HG03175 (cell line): Measurements from ENCODE around the gene XRCC1.

Source experiments
- ATAC-seq: cut with Tn5 transposase; IDR thresholded peaks from one replicate; pipeline ENCODE4 v1.9.1; 2021; ENCODE audit warnings: mild to moderate bottlenecking, moderate library complexity; ENCODE audit not compliant: unreplicated experiment

Gene XRCC1, protein sequence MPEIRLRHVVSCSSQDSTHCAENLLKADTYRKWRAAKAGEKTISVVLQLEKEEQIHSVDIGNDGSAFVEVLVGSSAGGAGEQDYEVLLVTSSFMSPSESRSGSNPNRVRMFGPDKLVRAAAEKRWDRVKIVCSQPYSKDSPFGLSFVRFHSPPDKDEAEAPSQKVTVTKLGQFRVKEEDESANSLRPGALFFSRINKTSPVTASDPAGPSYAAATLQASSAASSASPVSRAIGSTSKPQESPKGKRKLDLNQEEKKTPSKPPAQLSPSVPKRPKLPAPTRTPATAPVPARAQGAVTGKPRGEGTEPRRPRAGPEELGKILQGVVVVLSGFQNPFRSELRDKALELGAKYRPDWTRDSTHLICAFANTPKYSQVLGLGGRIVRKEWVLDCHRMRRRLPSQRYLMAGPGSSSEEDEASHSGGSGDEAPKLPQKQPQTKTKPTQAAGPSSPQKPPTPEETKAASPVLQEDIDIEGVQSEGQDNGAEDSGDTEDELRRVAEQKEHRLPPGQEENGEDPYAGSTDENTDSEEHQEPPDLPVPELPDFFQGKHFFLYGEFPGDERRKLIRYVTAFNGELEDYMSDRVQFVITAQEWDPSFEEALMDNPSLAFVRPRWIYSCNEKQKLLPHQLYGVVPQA

DNA sequence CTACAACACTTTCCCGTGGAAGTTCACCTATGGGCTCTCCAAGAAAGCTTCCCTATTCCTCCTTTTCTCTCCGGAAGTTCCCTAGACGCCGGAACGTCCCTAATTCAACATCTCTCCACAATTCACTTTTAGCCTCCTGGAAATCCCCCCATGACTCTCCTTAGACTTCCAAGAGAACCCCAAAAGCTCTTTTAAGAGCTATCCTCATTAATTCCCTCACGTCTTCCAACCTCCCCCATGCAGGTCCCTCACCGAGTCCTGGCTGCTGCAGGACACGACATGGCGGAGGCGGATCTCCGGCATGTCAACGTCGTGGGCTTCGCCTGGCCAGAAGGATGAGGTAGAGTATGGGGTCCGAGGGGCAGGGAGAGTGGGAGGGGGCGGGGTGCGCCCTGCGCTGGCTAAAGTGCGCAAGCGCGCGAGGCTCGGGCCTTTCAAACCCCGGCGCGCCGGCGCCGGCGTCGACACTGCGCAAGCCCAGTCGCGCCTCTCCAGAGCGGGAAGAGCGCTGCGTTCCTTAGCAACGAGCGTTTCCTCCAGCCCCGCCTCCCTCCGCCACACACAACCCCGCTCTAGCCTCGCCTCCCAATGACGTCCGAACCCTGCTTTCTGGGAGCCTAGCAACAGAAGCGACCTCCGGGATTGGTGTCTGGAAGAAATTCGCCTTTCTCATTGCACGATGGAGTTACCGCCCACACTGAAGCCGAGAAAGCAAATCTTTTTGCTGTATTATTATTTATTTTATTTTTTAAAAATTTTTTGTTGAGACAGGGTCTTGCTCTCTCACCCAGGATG lies at the start of gene XRCC1, which contains the start of gene PINLYP:
Gene XRCC1, minus strand, starts transcription at position 372 of the 795 bp plus-strand sequence. Its CDS starts 69 bp downstream, at position 303.
Gene PINLYP, plus strand, starts transcription at position 646 of the 795 bp plus-strand sequence. CDS start 1,391 bp downstream, outside the sequence.
- ATAC-seq: peak; percentile 98

DNA sequence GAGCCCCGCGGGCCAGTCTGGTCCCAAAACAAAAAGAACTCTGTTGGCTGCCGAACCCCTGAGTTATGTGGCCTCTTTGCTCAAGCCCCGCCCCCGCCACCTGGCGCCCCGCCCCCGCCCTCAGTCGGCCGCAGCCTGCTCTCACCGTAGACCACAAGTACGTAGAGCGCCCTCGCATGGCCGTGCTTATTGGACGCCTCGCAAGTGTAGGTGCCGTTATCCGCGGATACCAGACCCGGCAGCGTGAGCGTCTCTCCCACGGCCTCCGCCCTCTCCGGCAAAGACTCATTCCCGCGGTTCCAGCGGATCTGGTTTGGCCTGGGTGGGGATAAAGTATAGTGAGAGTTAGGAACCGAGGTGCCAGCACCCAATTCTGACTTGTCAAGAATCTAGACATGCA lies 49.6 kb upstream of the XRCC1 start:
- no peak for ATAC-seq

DNA sequence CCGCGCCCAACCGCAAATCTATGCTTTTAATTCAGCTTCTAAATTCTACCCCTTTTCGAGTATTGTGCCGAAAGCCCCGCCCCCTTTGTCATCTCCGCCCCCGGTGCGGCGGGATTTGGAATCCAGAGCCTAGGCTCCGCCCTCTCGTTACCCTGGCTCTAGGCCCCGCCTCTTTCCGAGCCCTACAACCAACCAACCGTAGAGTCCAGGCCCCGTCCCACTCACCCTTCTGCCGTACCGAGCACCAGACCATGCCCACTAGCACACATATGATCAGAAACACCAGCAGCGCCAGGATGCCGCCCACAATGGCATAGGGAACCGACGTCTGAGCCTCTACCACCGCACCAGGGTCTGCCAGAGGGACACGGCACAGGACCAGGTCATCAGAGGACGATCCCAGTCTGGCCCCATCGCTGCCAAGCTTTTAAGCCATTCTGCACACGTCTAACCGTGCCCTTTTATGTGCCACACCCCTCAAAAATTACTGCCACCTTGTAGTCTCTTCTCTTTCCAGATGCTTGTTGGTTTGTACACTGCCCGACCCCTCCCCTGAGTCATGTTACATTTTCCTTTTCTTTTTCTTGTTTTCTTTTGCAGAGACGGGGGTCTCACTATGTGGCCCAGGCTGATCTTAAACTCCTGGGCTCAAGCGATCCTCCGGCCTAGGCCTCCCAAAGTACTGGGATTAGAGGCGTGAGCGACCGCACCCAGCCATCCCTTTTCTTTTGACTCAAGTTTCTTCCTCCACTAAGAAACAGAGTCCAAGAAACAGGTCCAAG lies 48.8 kb upstream of the XRCC1 start:
- ATAC-seq: no peak

DNA sequence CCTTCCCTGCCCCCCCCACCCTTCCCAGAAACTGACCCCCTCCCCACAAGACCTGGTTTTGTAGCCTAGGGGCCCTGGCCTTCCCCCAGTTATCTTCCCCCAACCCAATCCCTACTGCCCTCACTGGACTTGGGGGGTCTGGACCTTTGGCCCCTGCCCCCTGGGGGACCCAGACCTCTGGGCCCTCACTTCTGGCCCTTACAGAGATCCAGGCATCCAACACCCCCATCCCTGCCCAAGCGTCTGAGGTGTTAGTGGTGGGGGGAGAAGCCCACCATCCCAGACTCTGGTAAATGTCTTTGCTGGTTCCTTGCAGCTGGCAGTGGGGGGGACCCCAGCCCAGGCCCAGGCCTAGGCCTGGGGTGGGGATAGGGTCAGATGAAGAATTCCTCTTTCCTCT lies 47.6 kb upstream of the XRCC1 start:
- no peak for ATAC-seq

DNA sequence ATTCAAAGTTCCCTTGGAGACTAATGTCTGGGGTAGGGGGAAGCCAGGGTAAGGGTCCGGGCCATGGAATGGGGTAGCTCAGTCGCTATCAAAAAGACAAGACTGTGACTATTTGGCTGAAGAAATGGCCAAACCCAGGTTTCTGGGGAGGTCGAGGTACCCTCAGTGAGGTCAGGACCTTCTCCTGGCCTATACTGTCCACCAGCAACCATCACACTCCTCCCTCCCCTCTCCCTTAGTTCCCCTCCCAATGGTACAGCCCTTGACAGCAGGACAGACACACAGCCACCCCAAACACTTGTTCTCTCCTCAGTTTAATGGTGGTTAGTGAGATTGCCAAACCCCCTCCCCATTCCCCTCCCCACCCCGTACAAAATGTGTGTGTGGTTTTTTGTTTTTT lies 46.7 kb upstream of the XRCC1 start:
- ATAC-seq: no peak

DNA sequence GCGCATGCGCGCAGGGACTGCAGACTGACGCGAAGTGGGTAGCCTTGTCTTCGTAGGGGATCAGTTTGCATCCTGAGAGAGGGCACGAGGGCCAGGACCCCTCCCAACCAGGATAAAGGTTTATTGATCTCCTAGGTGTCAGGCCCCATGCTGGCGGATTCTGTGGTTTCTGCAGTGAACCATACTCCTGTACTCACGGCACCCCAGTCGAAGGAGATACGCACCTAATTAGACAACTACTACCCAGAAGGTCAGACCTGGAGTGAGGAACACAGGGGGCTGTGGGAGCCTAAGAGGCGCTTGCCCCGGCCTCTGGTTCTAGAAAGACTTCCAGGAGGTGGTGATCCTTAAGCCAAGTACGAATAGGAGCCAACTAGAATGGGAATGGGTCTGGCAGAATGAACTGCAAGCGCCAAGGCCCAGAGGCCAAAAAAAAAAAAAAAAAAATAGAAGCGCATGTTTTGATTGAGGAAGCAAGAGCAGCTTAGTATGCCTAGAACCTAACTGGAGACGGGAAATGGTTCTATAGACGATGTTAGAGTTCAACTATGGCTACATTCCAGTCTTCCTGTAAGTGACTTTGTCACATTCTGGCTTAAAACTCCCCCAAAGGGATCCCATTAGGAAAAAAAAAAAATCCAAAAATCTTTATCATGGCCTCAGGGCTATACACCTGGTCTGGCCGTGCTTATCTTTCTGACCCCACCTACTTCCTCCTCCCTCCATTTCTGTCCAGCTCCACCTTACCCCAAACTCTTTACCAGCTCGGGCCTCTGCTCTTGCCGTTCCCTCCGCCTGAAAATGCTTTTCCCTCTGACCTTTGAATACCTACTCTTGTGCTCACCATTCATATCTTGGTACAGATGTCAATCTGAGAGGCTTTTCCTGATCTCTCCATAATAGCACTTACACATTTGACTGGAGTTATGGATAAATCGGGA lies 45.0 kb upstream of the XRCC1 start:
- ATAC-seq: no peak

DNA sequence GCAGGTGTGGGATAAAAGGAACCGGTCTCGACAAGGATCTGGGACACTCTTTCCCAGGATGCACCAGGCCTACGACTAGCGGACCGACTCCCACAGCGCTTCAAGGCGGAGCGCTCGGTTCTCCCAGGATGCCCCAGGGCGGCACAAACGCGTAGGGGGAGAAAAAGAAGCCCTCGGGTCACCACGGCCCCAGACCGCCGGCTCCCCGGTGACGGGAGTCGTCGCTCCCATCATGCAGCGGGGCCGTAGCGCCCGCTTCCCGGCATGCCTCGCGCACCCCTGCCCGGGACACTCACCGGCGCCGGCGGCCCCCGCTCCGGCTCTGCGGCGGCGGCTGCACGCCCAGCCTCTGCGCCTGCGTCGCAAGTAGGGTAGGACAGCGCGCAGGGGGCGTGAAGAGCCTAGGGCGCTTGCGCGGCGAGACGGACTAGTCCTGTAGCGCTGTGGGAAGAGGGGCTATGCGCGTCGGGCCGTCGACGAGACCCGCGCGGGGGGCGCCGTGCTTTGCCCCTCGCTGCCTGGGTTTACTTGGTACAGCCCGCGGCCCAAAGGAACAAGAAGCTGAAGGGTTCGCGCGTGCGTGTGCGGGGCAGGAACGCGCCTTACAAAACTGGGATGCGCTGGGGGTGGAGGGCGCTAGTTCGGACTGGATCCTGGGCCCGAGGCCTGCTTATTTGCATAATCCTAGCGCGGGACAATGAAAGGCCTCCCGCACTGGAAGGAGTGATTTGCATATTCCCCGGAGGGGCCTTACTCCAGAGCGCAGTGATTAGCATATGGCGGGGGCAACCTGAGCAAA lies 44.1 kb upstream of the XRCC1 start, which contains the start of gene ZNF428:
Gene ZNF428, minus strand, starts transcription at position 368 of the 799 bp plus-strand sequence. CDS start 5,325 bp downstream, outside the sequence.
- ATAC-seq: peak; percentile 79

DNA sequence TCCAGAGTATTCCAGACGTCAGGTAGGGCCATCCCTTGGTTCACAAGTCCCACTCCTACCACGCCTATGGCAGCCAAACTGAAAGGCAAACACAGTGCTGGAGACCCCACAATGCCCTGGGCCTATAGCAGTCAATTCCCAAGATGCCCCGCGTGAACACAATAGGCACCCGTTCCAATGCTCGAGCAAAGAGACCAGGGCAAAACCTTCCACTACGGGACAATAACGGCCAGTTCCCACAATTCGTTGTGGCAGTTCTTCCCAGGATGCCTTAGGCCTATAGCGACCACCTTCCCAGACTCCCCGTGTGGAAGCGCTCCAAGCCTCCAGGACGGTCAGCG lies 43.6 kb upstream of the XRCC1 start:
- ATAC-seq: peak; percentile 22

DNA sequence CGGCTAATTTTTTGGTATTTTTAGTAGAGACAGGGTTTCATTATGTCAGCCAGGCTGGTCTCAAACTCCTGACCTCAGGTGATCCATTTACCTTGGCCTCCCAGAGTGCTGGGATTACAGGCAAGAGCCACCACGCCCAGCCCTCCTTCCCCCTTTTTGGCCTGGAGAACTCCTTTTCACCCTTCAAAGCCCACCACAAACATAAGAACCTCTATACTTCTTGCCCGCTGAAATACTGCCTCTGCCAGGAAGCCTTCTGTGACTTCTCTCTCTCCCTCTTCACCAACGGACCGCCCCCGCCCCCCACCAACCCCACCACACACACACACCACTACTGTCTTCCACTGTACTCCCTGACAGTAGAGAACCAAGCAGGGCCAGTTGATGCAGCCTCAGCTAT lies 41.6 kb upstream of the XRCC1 start:
- ATAC-seq: no peak

DNA sequence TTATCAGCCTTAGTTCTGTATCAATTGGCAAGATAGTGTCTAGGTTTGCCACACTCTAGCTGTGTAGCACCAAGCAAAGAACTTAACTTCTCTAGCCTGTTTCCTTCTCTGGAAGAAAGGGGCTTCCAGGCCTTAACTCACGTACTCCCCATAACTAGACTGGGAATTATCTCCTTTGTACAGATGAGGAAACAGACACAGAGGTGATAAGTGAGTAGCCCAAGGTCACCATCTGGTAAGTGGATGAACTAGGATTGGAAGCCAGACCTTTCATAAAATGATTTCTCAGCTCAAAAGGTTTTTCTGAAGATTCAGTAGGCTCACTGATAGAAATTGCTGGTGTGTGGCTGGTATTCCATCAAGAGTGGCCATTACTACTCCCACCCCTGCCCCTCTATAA lies 41.0 kb upstream of the XRCC1 start:
- no peak for ATAC-seq

DNA sequence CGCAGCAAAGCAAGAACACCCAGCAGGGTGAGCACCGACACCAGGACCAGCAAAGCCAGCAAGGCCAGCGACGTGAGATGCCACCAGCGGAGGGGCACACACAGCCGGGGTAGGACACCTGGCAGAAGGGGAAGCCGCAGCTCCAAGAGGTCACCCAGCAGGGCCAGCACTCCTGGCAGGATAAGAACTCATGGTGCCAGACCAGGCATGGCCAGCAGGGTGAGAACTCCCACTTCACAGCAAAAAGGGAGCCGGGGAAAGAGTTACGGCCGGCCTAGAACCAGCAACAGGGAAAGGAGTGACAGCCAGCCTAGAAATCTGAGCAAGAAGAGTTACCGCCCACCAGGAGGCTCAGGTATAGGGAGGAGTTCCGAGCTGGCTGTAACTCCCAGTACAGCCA lies 37.0 kb upstream of the XRCC1 start:
- no peak for ATAC-seq

DNA sequence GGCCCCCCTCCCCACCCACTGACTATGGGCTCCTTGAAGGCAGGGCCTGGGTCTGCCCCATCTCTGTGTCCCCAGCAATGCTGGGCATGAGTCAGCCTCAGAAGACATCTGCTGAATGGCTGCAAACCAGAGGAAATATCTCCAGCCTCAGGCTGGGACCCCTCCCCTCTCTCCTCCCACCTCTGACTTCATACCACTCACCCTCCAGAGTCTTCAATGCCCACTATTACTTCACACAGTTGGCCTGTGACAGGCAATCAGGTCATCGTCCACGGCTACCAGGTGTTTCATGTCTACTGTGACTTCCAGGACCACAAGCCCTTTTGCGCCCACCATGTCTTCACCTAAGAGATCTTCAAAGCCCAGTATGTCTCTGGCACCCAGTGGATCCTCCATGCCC lies 36.5 kb upstream of the XRCC1 start, which contains the start of gene SRRM5:
Gene SRRM5, plus strand, starts transcription at position 301 of the 400 bp plus-strand sequence. Its CDS starts 34 bp downstream, at position 335.
- no peak for ATAC-seq

DNA sequence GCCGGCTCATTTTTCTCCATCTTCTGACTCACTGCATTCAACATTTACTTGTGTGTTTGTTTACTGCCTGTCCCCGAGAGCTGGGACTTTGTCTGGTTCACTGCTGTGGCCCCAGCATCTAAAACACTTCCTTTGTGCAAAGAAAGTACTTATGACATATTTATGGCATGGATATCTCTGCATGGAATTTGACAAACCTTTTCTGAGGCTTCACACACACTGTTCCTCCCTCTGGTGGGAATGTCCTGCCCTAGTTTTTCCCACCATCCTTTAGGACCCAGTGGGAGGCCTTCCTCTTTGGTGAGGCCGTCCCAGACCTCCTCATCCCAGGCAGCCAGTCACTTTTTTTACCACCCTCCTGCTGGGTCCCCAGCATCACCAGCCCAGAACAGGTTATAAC lies 35.2 kb upstream of the XRCC1 start:
- ATAC-seq: no peak

DNA sequence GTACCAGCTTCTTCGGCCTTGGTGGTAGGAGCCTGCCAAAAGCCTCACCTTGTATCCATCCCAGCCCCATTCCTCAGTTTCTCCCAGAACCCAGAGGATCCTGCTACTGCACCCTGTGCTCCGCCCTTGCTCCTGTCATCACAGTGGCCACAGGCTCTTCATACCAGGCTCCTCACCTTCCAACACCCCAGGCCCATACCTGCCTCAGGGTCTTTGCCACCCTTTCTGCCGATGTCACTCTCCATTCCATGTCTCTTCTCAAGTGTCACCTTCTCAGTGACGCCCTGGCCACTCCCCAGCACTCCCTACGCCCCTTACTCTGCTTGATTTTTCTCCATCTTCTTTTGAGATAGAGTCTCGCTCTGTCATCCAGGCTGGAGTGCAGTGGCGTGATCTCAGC lies 34.5 kb upstream of the XRCC1 start:
- no peak for ATAC-seq

DNA sequence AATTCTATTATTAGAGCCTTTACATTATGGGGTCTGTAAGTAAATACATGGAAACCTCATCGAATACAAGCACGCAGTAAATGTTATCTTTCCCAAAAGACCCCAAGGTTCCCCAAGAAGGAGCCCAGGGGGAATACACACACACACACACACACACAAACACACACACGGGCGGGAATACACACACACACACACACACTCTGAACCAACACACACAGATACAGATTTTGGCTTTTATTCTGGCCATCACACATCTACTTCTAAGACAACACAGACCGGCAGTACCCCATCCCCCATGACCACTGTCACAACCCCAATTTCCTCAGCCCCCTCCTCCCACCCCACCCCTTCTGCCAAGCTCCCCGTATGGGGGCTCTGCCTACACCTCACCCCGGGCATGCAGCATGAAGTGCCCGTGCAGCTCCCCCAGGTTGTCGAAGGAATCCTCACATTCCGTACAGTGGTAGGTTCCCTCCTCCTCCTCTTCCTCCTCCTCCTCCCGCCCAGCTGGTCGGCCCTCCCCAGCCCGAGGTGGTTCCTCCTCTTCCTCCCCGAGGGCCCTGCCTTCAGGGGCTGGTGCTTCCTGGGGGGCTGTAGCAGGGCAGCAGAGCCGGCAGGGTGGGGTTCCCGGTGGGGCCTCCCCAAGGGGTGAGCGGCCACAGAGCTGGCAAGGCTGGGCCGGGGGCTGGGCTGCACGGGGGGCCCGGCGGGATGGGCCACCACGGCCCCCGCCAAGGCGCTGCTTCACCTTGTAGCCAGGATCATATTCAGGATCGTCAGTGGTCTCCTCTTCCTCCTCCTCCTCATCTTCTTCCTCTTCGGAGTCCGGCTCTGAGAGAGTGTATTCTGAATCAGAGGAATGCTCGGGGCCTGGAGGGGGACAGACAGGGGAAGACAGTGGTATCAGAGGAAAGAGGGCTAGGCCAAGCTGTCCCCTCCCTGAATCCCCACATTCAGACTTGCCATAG lies 32.2 kb upstream of the XRCC1 start:
- no peak for ATAC-seq

DNA sequence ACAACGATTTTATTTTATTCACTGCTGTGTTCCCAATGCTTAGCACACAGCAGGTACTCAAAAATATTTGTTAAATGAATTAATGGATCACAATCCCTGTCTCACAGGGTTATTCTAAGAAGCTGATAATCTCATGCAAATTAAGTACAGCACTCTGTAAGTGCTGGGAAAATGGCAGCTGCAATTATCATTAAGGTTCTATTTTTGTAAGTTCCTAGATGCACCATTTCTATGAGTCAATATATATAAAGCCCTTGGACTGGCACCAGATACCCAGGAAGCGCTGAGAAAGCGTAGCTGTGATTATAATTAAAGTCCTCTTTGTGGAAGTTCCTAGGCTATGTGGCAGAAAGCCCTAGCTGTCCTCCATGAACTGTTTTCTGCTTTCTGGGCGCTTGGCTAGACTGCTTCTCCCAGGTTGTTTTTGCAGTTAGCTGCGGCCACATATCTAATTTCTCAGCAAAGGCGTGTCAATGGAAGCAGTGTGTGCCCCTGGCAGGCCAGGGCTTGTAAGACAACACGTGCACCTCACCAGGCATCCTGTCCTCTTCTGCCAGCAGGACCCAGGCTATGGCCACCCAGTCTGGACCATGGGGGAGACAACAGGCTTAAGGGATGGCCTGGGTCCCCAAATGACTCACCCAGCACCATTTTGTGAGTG lies 31.4 kb upstream of the XRCC1 start:
- ATAC-seq: no peak
